Measurements from ENCODE around the gene EEIG1. TPM values are rescaled to one million over a fixed set of nuclear protein-coding genes. Genes with fewer than 3 reads are reported as not detected.
A peak's percentile ranks its signal among the peaks of the same experiment; 100 is the strongest.

The EEIG1 gene
- total and polyA plus RNA-seq, 12 donors: 6.7 to 33.5 (median 23.5) TPM

DNA sequence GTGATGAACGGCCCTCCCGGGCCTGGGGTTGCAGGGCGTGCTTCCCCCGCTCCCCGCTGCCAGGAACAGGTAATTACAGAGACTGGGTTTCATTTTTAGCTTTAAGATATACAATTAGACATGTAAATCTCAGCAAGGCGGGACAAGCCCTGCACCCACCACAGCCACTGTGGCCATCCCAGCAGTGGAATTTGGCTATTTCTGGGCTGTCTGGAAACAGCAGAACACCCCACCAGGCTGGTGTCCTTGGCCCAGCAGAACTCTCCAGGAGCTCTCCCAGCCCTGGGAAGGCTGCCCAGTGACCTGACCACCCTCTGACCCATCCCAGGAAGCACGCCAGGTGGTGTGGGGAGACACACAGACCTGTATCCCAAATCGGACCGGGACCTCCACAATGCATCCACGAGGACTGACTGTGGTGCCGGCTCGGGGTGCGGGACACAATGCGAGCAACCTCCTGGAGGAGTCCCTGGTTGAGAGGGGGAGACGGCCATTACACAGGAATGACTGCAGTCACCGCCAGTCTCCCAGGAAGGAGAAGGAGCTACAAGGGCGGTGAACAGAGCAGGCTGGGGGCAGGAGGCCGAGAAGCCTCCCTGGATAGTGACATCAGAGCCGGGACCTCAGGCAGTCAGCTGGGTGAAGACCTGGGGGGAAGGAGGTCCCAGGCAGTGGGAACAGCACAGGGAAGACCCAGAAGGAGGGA, 17.3 kb downstream of the EEIG1 start:
- 76 to 82% methylated on average over 19 of the region's 19 CpGs for WGBS, 2 donors
- ATAC-seq (no peak), DNase-seq (no peak)
- Histone ChIP-seq H3K9me3 (no peaks in the 10 kb centered on the region), H3K4me3 (no peak overlapping the region), H3K36me3 (no peaks in the 10 kb centered on the region), H3K27ac (peak overlapping the region in 8 of 10 donors; percentile 4 to 93 (median 68)), H3K4me1 (peaks cover 39 to 83% (median 78%) of the 10 kb centered on the region in 9 donors), H3K27me3 (no peaks in the 10 kb centered on the region)
- intact Hi-C loops (cut with DNase I): loop anchor here in 1 of 10 donors (10.0 kb wide), 1 partner anchor 1281 kb away; no protein-coding TSS in a partner anchor
- TF ChIP-seq, protein P1, sequence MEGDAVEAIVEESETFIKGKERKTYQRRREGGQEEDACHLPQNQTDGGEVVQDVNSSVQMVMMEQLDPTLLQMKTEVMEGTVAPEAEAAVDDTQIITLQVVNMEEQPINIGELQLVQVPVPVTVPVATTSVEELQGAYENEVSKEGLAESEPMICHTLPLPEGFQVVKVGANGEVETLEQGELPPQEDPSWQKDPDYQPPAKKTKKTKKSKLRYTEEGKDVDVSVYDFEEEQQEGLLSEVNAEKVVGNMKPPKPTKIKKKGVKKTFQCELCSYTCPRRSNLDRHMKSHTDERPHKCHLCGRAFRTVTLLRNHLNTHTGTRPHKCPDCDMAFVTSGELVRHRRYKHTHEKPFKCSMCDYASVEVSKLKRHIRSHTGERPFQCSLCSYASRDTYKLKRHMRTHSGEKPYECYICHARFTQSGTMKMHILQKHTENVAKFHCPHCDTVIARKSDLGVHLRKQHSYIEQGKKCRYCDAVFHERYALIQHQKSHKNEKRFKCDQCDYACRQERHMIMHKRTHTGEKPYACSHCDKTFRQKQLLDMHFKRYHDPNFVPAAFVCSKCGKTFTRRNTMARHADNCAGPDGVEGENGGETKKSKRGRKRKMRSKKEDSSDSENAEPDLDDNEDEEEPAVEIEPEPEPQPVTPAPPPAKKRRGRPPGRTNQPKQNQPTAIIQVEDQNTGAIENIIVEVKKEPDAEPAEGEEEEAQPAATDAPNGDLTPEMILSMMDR (IDR thresholded peaks at IDR 0.05): no peak

DNA sequence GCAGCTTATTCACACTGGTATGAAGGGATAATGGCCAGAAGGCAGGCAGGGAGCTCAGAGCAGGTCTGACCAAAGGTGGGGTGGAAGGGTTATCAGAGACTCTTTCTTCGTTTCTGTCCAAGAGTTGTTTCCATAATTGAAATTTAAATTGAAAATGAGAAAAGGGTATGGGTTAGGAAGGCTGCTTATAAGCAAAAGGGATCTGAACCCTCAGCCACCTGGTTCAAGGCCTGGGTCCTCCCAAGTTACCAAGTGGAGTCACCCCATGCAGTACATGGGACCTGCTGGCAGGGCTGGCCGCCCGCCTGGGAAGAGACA, 17.8 kb downstream of the EEIG1 start:
- Histone ChIP-seq H3K36me3 (no peaks in the 10 kb centered on the region), H3K9me3 (no peaks in the 10 kb centered on the region), H3K4me1 (peaks cover 35 to 78% (median 73%) of the 10 kb centered on the region in 9 donors), H3K27me3 (no peaks in the 10 kb centered on the region), H3K27ac (peak overlapping the region in 8 of 10 donors; percentile 4 to 93 (median 68)), H3K4me3 (no peak overlapping the region)
- intact Hi-C loops (cut with DNase I): loop anchor here in 1 of 10 donors (10.0 kb wide), 1 partner anchor 1282 kb away; no protein-coding TSS in a partner anchor
- TF ChIP-seq, protein P1 (IDR thresholded peaks at IDR 0.05): no peak
- no peak for DNase-seq
- ATAC-seq: no peak
- 80% methylated on average over 3 of the region's 3 CpGs for WGBS, 2 donors

DNA sequence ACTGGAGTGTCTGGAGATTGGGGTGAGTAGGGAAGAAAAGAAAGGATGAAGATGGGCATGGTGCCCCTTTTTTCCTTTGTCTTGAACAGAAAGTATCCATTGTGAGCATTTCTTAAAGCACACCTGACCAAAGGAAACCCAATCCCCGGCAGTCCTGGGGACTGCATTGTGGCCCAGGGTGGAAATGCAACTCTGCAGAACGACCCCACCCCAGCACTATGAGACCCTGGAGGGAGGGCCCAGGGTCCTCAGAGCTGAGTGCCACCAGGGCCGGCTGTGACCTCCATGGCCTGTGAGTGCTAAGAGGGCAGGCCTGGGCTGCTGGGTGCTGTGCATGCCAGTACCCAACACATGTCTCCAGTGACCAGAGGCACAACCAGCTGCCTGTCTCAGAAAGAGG, 18.5 kb downstream of the EEIG1 start:
- Histone ChIP-seq H3K4me1 (peaks cover 33 to 71% (median 66%) of the 10 kb centered on the region in 9 donors), H3K27me3 (no peaks in the 10 kb centered on the region), H3K36me3 (no peaks in the 10 kb centered on the region), H3K4me3 (no peak overlapping the region), H3K9me3 (no peaks in the 10 kb centered on the region), H3K27ac (peak overlapping the region in 4 of 10 donors; percentile 12 to 93 (median 70))
- TF ChIP-seq, protein P1 (IDR thresholded peaks at IDR 0.05): no peak
- ATAC-seq (no peak), DNase-seq (no peak)
- intact Hi-C loops (cut with DNase I): loop anchor here in 1 of 10 donors (10.0 kb wide), 1 partner anchor 1283 kb away; no protein-coding TSS in a partner anchor
- 56 to 75% methylated on average over 3 of the region's 3 CpGs for WGBS, 2 donors

DNA sequence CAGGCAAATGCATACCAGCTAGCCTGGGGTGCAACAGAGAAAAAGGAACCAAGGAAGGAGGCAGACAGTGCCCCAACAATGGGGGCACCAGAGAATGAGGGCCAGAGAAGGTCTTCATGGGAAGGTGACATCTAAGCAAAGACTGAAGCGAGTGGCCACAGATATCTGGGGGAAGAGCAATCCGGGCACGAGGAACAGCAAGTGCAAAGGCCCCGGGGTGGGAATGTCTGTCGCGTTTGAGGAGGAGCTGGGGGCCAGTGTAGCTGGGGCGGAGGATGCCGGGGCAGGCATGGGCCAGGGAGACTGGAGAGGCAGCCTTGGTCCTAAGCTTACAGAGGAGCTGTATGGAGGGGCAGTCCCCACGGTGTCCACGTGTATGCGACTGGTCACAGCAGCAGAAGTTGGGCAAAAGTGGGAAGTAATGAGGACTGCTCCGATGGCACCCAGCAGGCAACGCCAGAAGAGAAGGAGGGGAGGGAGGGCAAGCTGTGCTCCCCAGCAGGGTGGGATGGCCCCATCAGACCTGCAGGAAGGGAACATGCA, 19.1 kb downstream of the EEIG1 start:
- Histone ChIP-seq H3K27me3 (no peaks in the 10 kb centered on the region), H3K4me1 (peaks cover 30 to 65% (median 60%) of the 10 kb centered on the region in 9 donors), H3K9me3 (peaks cover 0 to 3% (median 0%) of the 10 kb centered on the region in 11 donors), H3K36me3 (no peaks in the 10 kb centered on the region), H3K27ac (peak overlapping the region in 1 of 10 donors; percentile 93), H3K4me3 (no peak overlapping the region)
- DNase-seq (peak in 1 of 2 donors; percentile 1), ATAC-seq (no peak)
- TF ChIP-seq, protein P1 (IDR thresholded peaks at IDR 0.05): no peak
- intact Hi-C loops (cut with DNase I): loop anchor here in 1 of 10 donors (10.0 kb wide), 1 partner anchor 1283 kb away; no protein-coding TSS in a partner anchor
- WGBS, 2 donors: 92 to 94% methylated on average over 13 of the region's 13 CpGs

All from heart right ventricle (tissue), 16 donors.